HL-60/S4 (cell line): ENCODE measurements around the gene NDUFAF8.

ENCODE experiments used
- in situ Hi-C: fragments of 300-500 bp; cut with MboI; formaldehyde crosslinking; loops from 2 replicates; pipeline ENCODE4 v1.14.3; 2022; ENCODE audit warnings: low sequenced_read_pairs

Gene NDUFAF8

DNA sequence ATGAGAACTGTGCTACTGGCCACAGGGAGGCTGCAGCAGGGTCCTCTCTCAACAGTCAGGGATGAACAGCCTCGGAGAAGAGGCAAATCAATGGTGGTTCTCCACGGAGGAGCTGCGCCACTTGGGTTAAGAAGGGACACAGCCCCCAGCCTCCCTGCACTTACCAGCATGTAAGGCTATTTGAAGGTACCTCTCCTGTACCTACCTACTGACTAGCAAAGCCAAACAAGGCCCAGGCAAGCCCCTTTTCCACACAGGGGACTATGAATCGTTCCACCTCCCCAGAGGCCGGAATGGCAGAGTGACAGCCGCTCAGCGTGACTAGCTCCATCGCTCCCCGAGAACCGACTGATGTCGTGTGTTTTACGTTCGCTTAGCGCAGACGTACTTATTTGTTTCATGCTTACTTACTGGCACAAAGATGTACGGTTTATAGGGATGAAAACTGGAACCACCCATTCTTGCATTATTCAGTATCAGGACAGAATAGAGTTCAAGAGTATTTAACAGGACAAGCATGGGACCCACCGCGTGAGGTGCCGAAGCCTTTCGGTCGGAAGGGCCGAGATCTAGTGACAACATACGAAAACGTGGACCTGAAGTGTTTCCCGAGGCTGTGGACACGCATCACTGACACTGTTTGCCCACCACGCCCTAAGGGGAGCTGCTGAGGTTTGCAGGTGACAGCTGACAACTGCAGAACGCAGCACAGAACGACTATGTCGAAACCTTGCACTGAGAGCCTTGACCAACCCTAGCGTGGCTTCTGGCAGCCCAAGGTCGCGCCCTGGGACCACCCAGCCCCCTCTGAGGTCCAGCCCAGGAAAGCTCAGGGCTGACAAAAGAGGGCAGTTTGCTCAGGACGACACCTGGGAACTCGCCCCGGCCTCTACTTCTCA is 1.3 kb upstream of the NDUFAF8 start:
- in situ Hi-C loops = loop anchor here (5.0 kb wide), 1 partner anchor 86 kb away; no protein-coding TSS in a partner anchor

DNA sequence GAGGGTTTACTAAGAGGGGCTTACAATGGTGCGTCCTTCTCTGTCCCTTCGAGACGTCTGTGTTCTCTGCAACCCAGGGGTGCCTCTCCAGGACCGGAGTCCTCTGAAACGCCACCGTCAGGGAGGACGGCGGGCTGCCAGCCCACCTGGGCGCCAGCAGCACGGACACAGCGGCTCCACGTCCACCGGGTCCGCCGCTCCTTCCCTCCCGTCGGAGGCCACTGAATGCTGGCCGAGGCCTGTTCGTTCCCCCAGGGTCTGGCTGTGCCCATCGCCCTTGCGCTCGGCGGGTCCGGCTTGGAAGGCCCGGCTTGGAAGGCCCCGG is 666 bp upstream of the NDUFAF8 start:
- in situ Hi-C loops = loop anchor here (5.0 kb wide), 1 partner anchor 86 kb away; no protein-coding TSS in a partner anchor

DNA sequence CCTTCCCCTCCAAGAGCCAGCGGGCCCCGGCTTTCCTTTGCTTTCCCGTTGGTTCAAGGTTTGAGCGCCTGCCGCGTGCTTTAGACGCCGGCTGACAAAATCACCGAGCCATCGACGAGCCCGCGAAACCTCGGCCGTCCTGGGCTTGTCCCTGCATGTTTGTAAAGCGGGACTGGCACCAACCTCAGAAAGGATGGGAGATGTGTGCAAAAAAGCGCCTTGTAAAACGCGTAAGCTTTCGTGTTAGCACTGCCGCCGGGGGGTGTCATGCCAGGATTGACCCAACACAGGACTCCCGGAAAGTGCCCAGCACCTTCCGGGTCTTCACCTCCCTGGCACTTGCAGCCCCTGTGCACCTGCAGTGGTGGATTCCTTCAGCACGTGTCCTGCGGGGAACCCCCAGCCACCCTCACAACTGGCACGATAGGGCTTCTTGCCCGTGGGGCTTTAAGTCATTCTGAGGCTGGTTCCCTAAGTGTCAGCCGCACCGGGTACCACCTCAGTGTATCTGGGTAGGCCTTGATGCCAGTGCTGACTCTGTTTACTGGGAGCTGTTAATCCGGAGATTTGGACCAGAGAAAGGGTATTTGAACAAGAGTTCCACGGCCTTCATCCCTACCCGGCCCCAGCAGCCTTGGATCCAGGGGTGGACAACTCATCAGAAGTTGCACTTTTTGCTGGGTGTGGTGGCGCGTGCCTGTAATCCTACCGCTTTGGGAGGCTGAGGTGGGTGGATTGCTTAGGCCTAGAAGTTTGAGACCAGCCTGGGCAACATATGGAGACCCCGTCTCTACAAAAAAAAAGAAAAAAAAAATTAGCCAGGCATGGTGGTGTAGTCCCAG is 817 bp downstream of the NDUFAF8 start:
- in situ Hi-C loops = loop anchor here (5.0 kb wide), 1 partner anchor 88 kb away; no protein-coding TSS in a partner anchor

DNA sequence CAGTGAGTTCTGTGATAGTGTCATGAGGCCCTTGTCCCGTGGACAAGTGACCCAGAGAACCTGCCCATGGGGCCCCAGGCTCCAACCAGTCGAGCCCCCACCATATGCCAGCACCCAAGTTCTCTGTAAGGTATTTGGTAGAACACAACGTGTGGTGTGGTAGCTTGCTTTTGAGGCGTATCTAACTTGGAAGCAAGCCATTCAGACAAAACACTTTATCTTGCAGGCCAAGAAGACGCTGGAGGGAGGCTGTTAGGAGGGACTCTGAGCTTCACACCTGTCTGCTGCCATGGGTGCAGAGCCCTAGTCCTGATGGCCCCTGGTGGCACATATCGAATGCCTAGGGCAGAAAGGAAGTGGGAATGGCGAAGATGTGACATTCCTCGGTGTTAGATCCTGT is 1.6 kb downstream of the NDUFAF8 start:
- in situ Hi-C loops = no loop called here

DNA sequence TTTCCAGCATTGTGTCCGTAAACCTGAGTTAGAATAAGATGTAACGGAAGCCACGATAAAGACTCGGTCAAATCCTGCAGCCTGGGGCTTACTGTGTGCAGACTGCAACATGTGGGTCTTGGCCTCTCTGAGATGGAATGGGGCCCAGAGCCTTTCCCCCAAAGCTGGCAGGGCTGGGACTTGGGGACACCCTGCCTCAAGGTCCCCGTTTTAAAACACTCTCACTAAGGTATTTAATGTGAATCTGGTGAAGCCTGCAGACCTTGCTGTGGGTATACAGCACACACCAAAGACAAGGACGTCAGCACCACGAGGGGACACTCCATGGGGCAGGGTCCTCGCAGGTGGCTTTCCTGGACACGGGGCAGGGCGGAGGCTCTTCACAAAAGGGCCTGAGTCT is 2.1 kb downstream of the NDUFAF8 start:
- in situ Hi-C loops = no loop called here

DNA sequence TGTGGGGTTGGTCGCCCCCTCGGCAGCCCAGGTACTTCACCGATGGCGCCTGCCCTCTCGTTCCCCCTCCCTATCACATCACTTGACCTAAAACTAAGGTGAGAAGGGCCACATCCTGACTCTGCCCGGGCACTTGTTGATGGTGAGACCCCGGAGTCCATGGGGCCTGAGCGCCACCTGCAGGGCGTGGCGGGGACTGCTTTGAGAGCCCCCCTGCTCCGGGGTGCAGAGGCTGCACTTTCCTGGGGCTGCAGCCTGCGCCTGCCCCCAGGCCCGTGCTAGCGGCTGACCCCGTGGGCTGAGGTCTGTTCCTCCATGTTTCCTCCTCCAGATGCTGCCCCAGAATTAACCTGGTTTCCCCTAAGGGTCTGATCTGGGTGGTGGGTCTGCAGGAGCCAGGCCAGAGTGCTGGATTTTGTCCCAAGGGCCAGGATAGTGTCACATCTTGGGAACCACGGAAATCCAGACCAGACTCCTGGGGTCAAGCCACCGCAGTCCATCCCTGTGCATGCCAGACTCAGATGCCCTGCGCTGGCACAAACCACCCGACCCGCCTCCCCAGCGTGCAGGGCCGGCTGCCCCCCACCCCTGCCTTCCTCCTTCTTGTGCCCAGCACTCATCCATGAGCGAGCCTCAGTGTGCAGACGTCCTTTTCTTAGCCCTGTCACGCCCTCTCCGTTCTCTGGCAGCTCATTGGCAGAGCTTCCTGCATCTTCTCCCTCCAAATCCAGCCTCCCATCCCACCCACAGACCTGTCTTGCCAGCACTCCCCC is 2.7 kb downstream of the NDUFAF8 start:
- in situ Hi-C loops = no loop called here

DNA sequence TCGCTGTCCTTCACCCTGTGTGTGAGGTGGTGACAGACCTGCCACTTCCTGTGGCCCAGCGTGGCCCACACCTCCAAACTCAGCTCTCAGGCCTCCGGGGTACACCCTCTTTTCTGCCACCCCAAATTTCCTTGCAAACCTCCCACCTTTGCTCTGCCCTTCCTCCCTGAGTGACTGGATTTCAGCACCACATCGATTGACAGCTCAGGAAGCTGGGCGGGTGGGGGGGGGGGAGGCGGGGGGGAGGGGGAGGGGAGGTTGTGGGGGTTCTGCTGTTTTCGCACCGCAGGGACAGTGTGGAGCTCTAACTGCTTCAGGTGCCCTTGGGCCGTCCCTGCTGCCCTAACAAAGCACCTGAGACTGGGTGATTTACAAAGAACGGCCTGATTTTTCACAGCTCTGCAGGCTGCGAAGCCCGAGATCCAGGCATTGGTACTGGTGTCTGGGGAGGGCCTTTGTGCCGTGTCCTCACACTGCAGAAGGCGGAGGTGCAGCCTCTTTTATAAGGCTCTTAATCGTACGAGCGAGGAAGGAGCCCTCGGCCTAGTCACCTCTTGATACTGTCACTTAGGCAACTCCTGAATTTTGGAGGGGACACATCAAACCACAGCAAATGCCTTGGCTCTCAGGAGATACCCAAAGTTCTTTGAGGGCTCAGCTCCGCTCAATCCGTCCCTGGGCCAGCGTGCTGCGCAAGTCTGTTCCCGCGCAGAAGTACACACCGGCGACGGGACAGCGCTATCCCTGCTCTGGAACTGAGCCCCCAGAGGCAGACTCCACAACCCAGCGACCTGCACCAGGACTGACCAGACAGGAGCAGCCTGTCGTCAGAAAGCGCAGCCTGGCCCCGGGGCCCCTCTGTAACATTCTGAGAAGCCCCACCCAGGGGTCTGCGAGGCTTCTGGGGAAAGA is 3.6 kb downstream of the NDUFAF8 start:
- in situ Hi-C loops = no loop called here

DNA sequence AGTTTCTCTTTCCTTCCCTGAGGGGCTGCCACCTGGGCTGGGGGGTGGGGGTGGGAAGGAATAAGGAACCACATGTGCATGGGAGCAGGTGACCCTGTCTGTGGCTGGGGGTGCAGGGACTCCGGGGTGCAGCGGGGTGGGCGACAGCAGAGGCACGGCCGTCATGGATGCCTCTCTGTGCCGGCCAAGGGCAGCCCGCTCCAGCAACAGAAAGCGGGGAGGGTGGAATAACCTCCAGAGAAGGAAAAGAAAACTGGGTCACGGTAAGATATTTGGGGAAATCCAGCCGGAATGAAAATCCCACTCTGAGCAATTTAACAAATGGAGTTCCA is 4.2 kb downstream of the NDUFAF8 start:
- in situ Hi-C loops = no loop called here

DNA sequence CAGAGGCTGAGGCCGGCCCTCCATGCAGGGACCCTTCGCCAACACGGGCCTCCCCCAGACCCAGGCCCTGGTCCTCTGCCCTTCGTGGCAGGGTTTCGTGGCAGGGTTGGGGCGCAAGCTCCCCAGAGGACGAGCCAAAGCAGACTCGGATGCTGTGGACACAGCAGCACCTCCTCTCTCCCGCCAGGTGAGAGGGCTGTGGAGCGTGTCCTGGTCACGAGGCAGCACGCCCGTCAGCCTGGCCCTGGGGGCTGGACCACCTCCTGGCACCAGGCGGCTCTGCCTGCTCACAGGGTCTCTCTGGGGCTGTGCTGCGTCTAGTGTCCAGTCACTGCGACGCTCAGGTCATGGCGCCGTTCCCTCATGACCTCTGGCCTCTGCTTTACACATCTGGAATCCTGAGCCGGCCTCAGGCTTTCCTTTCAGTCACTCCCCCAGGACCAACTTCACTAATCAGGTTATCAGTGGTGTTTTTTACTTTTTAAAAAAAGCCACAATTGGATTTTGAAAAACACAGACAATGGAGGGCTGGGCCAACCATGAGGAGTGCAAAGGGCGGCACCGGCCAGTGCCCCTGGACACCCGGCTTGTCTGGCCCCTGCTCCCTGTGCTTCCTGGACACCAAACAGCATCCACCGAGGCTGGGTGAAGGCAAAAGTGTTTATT is 5.4 kb downstream of the NDUFAF8 start:
- in situ Hi-C loops = no loop called here

DNA sequence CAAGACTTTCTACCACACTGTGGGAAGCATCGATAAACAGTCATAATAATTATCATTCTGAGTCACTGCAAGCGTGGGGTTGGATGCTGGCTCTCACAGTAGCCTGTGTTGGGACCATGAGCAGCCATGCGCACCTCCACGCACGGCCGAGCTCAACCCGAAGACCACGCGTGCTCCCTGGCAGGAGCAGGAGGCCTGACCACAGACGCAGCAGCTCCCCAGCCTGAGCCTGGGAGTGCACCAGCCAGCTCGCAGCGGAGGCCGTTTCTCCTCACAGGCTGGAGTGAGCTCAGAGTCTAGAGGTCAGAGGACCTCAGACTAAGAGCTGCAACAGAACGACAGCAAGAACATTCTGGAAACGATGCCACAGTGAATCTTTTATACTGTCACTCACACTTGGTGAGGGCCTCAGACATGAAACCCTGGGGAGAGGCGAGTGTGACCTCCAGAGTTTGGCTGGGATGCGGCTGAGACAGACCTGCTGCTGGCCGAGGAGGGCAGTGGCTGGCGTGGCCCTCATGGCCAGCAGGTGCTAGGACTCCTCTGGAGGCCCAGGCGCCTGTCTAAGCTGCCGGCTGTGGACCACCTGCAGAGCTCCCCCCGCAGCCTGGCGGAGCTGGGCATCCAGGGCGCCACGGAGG is 6.0 kb downstream of the NDUFAF8 start:
- in situ Hi-C loops = no loop called here

DNA sequence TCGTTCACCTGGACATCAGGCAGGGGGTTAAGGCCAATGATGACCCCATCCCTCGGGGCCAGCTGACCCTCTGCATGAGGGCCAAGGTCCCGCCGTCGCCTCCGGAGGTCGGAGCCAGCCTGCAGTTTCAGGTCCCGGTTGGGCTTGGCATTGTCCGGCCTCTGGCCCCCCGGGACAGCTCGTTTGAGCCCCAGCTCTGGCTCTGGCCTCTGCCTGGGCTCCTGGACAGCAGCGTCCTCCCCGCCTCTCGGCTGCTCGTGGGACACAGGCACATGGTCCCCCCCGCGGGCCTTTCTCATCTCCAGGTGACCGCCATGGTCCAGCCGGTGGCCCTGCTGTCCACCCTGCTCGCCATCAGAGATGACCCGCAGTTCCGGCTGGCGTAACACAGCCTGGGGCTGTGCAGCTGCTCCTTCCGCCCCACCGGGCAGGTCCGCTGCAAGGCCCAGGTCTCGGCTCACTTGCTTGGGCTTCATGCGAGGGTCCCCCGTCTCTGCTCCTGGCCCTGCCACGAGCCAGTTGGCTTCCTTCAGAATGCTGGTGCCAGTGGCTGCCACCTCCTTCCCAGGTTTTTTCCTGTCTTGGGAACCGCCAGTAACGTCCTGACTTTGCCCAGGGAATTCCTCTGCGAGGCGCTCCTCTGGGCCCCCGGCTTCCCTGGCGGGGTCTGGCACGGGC is 6.7 kb downstream of the NDUFAF8 start:
- in situ Hi-C loops = no loop called here

DNA sequence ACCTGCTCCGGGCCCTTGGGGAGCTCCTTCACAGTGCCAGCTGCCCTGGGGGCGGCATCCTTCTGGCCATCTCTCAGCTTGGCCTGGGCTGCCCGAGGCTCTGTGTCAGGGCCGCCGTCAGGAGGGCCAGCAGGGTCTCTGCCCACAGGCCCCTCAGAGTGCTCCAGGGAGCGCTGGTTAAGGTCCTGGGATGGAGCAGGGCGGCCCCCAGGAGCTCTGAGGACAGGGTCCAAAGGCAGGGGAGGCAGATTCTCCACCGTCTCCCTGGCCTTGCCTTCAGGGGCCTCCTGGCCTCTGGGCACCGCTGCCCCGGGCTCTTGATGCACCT is 7.2 kb downstream of the NDUFAF8 start:
- in situ Hi-C loops = no loop called here

DNA sequence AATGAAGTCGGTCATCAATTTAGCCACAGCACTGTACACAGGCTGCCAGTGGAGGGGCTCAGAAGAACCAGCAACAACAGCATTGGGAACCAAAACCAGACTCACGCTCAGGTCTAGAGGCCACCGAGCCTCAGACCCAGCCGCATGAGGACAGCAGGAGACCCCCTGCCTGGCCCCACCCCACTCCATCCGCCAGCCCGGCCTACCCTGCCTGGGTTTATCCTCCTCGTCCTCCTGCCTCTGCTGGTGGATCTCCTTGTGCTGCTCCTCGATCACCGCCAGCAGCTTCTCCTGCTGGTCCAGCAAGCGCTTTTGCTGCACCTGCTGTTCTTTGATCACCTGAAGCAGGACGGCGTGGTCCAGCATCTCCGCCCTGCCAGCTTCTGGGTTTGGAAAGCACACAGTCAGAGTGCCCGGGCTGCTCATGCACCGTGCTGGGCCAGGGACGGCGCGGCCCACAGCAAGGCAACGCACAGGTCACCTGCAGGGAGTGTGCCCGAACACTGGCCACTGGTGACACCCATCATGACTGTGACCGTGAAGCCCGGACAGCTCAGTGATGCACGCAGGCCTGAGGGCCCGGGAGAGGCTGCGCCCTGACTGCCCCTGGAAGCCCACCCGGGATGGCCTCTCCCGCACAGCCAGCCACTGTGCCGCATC is 7.7 kb downstream of the NDUFAF8 start:
- in situ Hi-C loops = no loop called here

DNA sequence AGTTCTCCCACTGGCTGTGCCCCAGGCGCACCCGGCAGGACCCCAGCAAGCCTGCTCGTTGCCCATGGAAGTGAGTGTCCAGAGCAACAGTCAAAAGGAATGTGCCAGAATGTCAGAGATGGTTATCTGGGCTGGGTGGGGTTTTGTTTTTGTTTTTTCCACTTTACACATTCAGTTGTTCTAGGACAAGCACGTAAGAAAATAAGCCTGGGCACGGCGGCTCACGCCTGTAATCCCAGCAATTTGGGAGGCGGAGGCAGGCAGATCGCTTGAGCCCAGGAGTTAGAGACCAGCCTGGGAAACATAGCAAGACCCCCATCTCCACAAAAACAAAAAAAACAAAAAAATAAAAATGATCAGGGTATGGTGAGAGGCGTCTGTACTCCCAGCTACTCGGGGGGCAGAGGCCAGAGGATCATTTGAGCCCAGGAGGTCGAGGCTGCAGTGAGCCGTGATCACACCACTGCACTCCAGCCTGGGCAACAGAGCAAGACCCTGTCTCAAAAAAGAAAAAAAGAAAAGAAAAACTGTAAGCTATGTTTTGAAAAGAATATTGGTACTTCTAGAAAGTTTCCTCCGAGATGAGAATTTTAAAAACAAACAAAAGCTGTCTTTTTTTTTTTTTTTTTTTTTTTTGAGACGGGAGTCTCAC is 8.3 kb downstream of the NDUFAF8 start:
- in situ Hi-C loops = no loop called here

DNA sequence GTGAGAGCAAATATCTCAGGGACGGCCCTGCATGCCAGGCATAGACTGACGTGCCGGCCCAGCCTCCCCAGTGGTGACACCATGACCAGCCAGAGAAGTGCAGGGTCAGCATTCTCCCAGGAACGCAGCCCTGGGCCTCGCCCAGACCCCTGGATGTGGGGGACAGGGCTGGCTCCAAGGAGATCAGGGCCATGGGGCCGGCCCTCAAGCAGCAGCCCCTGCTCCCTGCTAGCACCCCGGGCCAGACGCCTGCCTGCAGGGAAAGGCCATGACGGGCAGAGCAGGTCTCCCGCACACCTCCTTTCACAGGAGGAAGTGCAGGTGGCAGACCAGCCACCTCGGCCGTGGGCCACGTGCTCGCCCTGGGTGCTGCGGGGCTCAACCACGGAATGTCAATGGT is 9.5 kb downstream of the NDUFAF8 start:
- in situ Hi-C loops = no loop called here

DNA sequence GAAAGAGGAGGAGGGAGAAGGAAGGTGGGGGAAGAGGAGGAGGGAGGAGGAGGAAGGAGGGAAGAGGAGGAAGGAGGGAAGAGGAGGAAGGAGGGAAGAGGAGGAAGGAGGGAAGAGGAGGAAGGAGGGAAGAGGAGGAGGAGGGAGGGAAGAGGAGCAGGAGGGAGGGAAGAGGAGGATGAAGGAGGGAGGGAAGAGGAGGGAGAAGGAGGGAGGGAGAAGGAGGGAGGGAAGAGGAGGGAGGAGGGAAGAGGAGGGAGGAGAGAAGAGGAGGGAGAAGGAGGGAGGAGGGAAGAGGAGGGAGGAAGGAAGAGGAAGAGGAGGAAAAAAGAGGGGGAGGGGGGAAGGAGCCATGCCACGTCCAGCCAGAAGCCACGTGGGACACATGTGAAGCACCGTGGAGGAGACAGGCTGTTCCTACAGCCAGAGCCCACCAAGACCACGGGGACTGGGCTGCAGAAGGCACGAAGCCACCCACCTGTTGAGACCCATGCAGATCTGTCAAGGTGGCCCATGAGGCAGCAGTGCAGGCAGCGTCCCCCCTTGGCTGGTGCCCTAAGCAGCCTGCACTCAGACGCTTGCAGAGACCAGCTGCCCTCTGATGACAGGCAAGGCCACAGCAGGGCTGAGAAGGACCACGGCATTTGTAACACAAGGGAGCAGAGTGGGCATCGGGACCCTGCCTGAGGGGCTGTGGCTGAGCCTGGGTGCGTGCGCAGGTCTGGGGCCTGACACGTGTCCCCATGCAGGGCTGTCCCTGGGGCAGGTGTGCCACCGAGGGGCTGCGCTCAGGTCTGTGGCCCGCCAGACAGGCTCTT is 10.3 kb downstream of the NDUFAF8 start:
- in situ Hi-C loops = loop anchor here (10.0 to 25.0 kb wide), 2 partner anchors 235 to 338 kb away; no protein-coding TSS in a partner anchor
